ENCODE data around the gene SIAH3. TPM values are rescaled to one million over a fixed set of nuclear protein-coding genes. Genes with fewer than 3 reads are reported as not detected.

Gene SIAH3
- total and polyA plus RNA-seq, 7 experiments from 2014 or later = 0.13 to 2.6 (median 0.34) TPM

Other genes starting within 250 kb of the SIAH3 start
- not detected for gene ERICH6B, start 236.0 kb downstream of the SIAH3 start, total RNA-seq
- not detected for gene ERICH6B, start 236.0 kb downstream of the SIAH3 start, polyA plus RNA-seq
- gene CBY2, start 149.4 kb downstream of the SIAH3 start, total RNA-seq = not detected
- gene CBY2, start 149.4 kb downstream of the SIAH3 start, polyA plus RNA-seq = under 1 TPM in 1 of 2 donors, not detected in 1; 0.40 TPM
- 10 to 100 TPM; 41.1 to 67.0 (median 46.5) TPM for gene ZC3H13, start 201.0 kb upstream of the SIAH3 start, total RNA-seq
- gene ZC3H13, start 201.0 kb upstream of the SIAH3 start, polyA plus RNA-seq = 10 to 100 TPM; 34.4 to 42.0 TPM

Data from naive thymus-derived CD4-positive, alpha-beta T cell (primary cell).